ENCODE measurements around the gene PTN.

Gene PTN

GRCh38 chr7:137213744-137214143 is 129.8 kb downstream of the PTN start:
- H3K79me2 ChIP-seq (ENCODE audit: insufficient read depth, low read length), result no peaks in the 10 kb centered on the region
- no peaks in the 10 kb centered on the region for H3F3A ChIP-seq (ENCODE audit: insufficient read depth)

GRCh38 chr7:137209151-137209817 is 134.2 kb downstream of the PTN start:
- no peaks in the 10 kb centered on the region for H3K9me3 ChIP-seq (ENCODE audit: insufficient read depth, low read length)
- no peak overlapping the region for H2AFZ ChIP-seq (ENCODE audit: low read depth, low read length, severe bottlenecking)
- H3K27ac ChIP-seq (ENCODE audit: low read depth, low read length), result no peak overlapping the region
- no peaks in the 10 kb centered on the region for H3K36me3 ChIP-seq (ENCODE audit: low read length)
- no peaks in the 10 kb centered on the region for H3F3A ChIP-seq (ENCODE audit: insufficient read depth)
- no peak overlapping the region for H3K4me3 ChIP-seq (ENCODE audit: insufficient read depth, low read length, poor library complexity, severe bottlenecking)
- no peaks in the 10 kb centered on the region for H3K9me2 ChIP-seq (replicated peaks; ENCODE audit: insufficient read depth, low read length)
- no peaks in the 10 kb centered on the region for H3K27me3 ChIP-seq (ENCODE audit: low read length)
- H3K9ac ChIP-seq (ENCODE audit: low read length), result no peak overlapping the region
- no peaks in the 10 kb centered on the region for H3K79me2 ChIP-seq (ENCODE audit: insufficient read depth, low read length)
- TF ChIP-seq EZH2phosphoT487 (conservative IDR thresholded peaks at IDR 0.05; ENCODE audit: low read length) (no peak), CTCF (IDR thresholded peaks at IDR 0.05; ENCODE audit: insufficient read depth, low read length, poor library complexity, severe bottlenecking) (no peak)
- no peak overlapping the region for H3K4me2 ChIP-seq (ENCODE audit: low read depth, low read length, poor library complexity, severe bottlenecking)
- no peaks in the 10 kb centered on the region for H4K20me1 ChIP-seq (ENCODE audit: low read depth, low read length)

More at GRCh38 chr7:137213744-137214143, 129.8 kb downstream of the PTN start:
- TF ChIP-seq CTCF (IDR thresholded peaks at IDR 0.05; ENCODE audit: insufficient read depth, low read length, poor library complexity, severe bottlenecking), result no peak
- TF ChIP-seq EZH2phosphoT487 (conservative IDR thresholded peaks at IDR 0.05; ENCODE audit: low read length), result no peak
- no peak overlapping the region for H3K4me2 ChIP-seq (ENCODE audit: low read depth, low read length, poor library complexity, severe bottlenecking)
- no peaks in the 10 kb centered on the region for H3K36me3 ChIP-seq (ENCODE audit: low read length)
- no peak overlapping the region for H2AFZ ChIP-seq (ENCODE audit: low read depth, low read length, severe bottlenecking)
- no peaks in the 10 kb centered on the region for H3K9me2 ChIP-seq (replicated peaks; ENCODE audit: insufficient read depth, low read length)
- H4K20me1 ChIP-seq (ENCODE audit: low read depth, low read length), result no peaks in the 10 kb centered on the region
- no peak overlapping the region for H3K27ac ChIP-seq (ENCODE audit: low read depth, low read length)
- no peaks in the 10 kb centered on the region for H3K27me3 ChIP-seq (ENCODE audit: low read length)
- no peak overlapping the region for H3K9ac ChIP-seq (ENCODE audit: low read length)
- H3K4me3 ChIP-seq (ENCODE audit: insufficient read depth, low read length, poor library complexity, severe bottlenecking), result no peak overlapping the region
- H3K9me3 ChIP-seq (ENCODE audit: insufficient read depth, low read length), result no peaks in the 10 kb centered on the region

GRCh38 chr7:137206770-137207169 is 136.8 kb downstream of the PTN start:
- H2AFZ ChIP-seq (ENCODE audit: low read depth, low read length, severe bottlenecking), result no peak overlapping the region
- H3K36me3 ChIP-seq (ENCODE audit: low read length), result no peaks in the 10 kb centered on the region
- TF ChIP-seq EZH2phosphoT487 (conservative IDR thresholded peaks at IDR 0.05; ENCODE audit: low read length) (no peak), CTCF (IDR thresholded peaks at IDR 0.05; ENCODE audit: insufficient read depth, low read length, poor library complexity, severe bottlenecking) (no peak)
- no peaks in the 10 kb centered on the region for H3K79me2 ChIP-seq (ENCODE audit: insufficient read depth, low read length)
- no peak overlapping the region for H3K4me2 ChIP-seq (ENCODE audit: low read depth, low read length, poor library complexity, severe bottlenecking)
- H3F3A ChIP-seq (ENCODE audit: insufficient read depth), result no peaks in the 10 kb centered on the region
- H3K9me3 ChIP-seq (ENCODE audit: insufficient read depth, low read length), result no peaks in the 10 kb centered on the region
- H3K27ac ChIP-seq (ENCODE audit: low read depth, low read length), result no peak overlapping the region
- H3K4me3 ChIP-seq (ENCODE audit: insufficient read depth, low read length, poor library complexity, severe bottlenecking), result no peak overlapping the region
- no peaks in the 10 kb centered on the region for H3K27me3 ChIP-seq (ENCODE audit: low read length)
- no peaks in the 10 kb centered on the region for H4K20me1 ChIP-seq (ENCODE audit: low read depth, low read length)
- H3K9ac ChIP-seq (ENCODE audit: low read length), result no peak overlapping the region
- H3K9me2 ChIP-seq (replicated peaks; ENCODE audit: insufficient read depth, low read length), result no peaks in the 10 kb centered on the region

Data from SU-DHL-6 (cell line).